HG03469 (cell line): Measurements from ENCODE around the gene ZNF48.

Experiments used
- ATAC-seq: cut with Tn5 transposase; IDR thresholded peaks from one replicate; pipeline ENCODE4 v1.9.1; 2021; ENCODE audit warnings: mild to moderate bottlenecking, moderate library complexity, moderate number of reproducible peaks; ENCODE audit not compliant: unreplicated experiment

The ZNF48 gene

DNA sequence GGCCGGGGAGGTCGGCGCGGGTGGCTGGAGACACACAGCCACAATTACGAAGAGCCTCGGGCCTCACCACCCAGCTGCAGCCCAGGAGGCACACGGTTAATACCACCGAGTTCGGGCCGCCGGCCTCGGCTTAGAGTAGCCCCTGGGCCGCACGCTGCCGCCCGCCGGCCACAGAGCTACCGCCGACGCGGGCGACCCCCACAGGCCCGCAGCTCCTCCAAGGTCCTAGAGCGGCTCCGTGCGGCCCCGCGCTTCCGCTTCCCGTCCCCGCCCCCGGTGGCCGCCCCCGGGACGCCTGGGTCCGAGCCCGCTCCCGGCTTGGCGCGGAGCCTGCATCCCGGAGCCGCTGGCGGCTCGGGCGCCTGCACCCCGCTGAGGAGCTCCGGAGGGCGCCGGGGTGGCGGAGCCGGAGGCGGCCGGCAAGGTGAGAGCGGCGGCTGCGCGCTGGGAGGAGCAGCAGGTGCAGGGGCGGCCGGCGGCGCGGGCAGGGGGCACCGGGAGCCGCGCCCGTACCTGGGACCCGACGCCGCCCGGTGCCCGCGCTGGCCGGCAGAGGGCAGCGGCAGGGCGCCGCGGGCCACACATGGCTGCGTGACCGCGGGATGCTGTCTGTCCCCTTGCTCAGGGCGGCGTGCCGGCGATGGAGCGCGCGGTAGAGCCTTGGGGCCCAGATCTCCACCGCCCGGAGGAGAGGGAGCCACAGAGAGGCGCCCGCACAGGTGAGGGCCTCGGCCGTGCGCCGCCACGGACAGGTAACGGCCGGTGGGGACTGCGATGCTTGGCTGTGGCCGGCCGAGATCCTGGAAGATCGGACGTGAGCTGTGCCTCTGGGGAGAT is at the start of gene ZNF48:
Gene ZNF48, plus strand, starts transcription at position 266 of the 837 bp plus-strand sequence. Its CDS starts 375 bp downstream, at position 641.
- ATAC-seq = peak; percentile 54

DNA sequence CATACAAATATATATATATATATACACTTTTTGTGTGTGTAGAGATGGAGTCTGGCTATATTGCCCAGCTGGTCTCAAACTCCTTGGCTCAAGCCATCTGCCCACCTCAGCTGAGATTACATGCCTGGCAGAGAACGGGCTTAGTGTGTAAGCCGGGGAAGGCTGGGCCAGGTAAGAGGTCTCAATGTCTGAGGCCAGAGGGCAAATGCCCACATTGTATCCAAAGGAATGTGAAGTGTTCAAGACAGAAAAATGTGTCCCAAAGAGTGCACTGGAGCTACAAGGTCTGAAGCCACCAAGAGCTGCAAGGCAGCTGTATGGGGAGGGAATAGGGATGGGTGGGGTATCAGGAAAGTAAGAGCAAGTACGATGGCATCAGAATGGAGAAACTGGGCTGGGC is 48.9 kb upstream of the ZNF48 start:
- no peak for ATAC-seq

DNA sequence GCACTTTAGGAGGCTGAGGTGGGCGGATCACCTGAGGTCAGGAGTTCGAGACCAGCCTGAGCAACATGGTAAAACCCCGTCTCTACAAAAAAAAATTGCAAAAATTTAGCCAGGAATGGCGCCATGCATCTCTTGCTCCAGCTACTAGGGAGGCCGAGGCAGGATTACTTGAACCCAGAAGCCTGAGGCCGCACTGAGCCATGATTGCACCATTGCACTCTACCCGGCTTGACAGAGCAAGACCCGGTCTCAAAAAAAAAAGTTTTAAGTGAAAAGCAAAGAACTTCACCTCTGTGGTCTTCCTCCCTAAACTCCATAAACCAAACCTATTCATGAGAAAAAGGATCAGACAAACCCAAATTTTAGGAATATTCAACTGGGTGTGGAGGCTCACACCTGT is 47.1 kb upstream of the ZNF48 start:
- ATAC-seq = no peak

DNA sequence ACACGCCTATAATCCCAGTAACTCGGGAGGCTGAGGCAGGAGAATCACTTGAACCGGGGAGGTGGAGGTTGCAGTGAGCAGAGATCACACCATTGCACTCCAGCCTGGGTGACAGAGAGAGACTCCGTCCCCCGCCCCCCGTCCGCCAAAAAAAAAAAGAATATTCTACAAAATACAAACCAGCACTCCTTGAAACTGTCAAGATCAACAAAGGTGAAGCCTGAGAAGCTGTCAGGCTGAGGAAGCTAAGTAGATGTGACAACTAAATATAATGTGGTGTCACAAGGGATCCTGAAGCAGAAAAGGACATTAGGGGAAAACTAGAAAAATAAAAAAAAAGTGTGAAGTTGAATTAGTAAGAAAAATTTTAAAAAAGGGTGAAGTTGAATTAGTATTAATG is 46.3 kb upstream of the ZNF48 start:
- ATAC-seq = no peak

DNA sequence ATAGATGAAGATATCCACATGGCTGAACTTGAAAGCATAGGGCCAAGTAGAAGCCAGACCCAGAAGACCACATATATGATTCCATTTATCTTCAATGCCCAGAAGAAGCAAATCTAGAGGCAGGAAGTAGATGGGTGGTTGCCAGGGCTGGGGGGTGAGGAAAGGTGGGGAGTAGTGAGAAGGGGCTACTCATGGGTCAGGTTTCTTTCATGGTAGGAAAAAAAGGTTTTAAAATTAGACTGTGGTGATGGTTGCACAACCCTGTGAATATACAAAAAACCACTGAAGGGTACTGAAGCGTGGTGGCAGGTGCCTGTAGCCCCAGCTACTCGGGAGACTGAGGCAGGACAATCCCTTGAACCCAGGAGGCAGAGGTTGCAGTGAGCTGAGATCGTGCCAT is 45.5 kb upstream of the ZNF48 start:
- ATAC-seq = no peak

DNA sequence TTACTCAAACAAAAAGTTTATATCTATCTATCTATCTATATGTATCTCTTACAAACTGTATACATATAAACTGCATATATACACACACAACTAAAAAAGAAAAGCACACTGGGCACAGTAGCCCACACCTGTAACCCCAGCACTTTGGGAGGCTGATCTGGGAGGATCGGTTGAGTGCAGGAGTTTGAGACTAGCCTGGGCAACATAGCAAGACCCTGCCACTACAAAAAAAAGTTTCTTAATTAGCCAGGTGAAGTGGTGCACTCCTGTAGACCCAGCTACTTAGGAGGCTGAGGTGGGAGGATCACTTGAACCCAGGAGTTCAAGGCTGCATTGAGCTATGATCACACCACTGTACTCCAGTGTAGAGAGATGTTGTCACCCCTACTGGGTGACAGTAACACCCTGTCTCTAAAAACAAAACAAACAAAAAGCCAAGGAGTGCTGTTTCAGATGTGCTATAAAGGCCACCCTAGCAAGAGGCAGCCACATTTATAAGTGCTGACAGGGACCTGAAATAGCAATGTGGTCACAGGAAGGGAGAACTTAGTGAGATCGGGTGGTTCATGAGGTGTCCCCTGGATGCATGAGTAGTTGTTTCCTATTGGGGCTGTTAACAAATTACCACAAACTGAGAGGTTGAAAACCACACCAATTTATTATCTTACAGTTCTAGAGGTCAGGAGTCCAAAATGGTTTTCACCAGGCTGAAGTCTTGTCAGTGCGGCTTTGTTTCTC is 44.9 kb upstream of the ZNF48 start:
- peak; percentile 39 for ATAC-seq

DNA sequence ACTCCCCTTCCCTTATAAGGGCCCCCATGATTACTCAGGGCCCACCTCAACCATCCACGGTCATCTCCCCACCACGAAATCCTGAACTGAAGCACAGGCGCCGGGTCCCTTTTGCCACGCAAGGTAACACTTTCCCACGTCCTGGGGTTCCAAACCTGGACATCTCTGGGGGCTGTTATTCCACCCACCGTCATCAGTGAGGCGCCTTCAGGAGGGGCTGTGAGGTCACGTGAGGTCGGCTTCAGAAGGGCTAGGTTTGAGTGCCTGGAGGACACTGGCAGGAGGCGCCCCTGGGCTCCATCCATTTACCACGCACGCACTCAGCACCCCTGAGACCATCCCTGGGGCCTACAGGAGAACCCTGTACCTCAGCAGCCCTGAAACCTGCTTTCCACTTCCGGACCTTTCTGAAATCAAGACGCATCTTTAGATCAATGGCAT is 44.2 kb upstream of the ZNF48 start:
- ATAC-seq = no peak

DNA sequence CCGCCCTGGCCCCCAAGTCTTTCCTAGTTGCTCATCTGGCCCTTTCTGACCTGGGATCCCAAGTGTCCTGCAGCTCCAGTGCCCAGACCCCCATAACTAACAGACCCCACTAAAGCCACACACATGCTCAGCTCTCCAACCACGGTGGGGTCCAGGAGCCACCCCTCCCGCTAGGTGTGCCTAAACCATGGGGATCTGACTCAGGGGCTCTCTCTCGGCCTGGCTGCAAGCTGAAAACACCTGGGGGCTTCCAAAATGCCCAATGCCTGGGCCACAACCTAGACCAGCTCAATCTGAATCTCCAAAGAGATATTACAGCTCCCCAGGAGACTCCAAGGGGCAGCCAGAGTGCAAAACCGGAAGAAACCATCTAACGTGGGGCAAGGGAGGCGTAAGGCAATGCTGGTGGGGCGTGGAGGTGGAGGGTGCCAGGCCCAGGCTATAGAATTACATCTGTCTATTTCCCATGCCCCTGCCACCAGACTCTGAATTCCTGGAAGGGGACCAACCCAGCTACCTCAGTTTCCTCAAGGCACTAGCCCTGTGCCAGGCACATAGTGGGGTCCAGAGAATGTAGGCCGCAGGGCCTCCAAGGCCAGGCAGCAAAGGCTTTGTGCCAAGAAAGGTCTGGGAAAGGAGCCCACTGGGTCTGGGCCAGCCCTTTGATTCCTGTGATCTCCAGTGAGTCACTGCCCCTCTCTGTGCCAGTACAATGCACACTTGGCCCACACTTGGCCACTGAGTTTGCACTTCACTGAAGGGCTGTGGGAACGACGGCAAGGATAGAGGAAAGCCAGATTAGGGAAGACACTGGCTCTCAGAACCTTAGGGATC is 43.4 kb upstream of the ZNF48 start:
- no peak for ATAC-seq

DNA sequence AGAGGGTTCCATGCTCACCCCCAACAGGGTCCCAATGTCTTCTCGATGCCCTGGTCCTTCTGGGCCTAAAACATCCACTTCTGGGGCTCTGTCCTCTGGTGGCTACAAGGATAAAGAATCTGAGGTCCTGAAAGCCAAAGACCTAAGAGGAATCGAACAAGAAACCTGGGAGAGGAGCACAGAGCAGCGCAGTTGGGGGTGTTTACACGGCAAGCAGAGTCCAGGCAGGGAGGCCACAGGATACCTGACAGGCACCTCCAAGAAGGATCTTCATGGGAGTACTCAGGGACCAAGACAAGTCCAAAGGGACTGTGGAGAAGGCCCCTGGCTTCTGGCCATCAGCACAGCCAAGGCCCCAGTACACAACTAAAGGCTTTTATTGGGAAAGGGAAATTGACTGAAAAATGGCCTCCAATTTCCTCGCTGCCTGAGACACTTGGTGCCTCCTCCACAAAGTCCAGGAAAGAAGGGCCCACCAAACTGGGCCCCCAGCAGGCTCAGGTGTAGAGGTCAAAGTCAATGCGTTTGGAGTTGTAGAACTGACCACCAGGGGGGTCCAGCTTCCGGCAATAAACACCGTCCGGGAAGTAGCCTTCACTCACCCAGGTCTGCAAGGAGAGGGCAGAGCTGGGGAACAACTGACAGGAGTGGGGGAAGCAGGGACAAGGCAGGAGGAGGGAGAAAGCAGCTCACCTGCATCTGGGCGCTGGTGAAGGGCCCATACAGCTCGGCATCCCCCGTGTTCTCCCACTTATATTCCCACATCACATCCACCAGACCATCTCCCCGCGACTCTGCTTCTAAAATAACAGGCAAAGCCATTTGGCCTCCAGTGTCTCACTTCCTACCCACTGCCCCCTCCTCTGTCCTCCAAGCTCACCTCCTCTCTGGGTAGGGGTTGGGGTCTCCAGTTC is 42.5 kb upstream of the ZNF48 start:
- ATAC-seq = no peak

DNA sequence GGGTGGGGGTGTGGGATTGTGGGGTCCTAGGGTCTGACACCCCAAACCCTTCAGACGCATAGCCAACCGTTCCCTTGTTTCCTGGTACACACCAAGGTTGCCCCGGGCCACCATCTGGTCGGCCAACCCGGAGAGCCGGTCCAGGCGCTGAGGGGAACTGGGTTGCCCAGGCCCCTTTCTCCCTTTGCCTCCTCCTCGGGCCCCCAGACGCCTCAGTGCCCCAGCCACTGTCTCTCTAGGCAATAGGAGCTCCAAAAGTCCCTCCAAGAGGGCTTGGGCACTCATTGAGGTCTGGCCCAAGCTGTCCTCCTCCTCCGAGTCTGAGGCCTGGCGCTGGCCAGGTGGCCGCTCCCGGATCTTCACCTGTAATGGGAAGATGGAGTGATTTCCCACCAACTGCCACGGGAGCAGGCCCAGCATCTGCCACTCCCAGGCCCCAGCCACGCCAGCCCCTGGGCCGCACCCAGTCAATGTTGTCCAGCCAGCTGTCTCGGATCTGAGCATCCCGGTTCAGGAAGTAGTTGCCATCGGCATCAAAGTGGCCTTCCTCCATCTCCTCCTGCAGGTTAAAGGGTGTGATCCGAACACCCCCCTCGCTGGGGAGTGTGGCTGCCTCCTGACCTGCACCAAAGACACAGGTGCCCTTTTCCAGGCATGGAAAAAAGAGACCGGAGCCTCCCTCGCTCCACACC is 41.6 kb upstream of the ZNF48 start:
- no peak for ATAC-seq

DNA sequence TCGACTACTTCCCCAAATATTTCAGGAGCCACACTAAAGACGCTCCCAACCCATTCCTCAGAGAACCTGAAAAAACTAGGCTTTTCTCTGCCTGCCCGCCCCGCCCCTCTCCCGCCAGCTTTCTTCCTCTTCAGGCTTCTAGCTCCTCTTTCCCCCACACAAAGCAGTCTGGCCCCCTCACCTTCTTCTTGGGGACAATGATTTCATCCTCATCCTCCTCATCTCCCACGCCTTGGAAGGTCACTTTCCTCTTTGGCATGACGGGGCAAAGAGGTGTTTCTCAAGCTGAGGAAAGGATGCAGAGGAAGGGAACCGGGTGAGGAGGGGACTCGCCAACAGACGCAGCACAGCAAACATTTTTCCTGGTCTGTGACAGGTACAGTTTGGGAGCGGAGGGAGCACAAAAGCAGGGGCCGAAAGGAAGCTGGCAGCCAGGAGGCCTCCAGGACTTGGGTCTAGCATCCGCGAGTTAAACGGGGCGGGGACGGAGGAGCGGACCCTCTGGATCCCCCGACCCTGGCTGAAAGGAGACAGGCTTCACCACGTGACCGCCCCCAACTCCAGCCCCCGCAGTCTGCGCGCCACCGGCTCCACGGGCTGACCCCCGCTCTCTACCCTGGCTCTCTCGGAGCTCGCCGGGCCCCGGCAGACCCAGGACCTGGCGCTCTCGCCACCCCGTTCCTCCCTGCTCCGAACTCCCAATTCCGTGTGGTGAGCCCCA is 40.6 kb upstream of the ZNF48 start:
- ATAC-seq = no peak

DNA sequence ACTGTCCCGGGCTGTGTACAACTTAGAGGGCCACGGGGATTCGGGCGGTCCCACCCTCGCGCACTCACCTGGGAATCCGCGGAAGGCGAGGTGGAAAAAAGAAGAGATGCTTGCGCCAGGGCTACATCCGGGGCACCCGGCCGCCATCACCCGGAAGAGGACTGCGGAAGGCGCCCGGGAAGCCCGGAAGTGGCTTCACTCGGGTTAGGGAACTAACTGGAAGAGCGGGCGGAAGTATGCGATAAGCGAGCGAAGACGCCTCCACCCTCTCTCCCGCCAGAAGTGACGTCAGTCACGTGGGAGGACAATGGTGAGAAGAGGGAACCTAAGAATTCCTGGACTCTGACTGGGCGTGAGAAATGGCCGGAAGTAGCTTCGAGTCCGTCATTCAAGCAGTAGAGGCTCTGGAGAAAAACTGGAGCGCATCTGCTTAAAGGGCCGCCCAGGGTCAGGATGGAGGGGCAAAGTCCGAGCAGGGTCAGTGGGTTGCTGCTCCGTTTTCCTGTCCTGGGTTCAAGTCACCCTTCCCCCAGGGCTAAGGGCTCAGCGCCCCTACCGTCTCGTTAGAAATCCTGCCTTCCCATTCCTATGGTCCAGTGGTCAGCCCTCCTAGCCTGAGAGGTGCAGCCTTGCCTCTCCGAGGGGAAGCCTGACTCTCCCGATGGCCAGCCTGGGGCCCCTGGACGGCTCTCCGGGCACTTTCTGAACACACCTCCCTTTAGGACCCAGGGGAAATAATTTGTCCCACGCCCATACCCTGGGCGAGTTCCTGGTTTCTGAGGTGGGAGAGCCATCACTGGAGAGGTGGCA is 39.9 kb upstream of the ZNF48 start, which contains the start of gene CD2BP2:
Gene CD2BP2, minus strand, starts transcription at position 165 of the 810 bp plus-strand sequence. CDS start 627 bp downstream, outside the sequence.
- ATAC-seq = no peak

DNA sequence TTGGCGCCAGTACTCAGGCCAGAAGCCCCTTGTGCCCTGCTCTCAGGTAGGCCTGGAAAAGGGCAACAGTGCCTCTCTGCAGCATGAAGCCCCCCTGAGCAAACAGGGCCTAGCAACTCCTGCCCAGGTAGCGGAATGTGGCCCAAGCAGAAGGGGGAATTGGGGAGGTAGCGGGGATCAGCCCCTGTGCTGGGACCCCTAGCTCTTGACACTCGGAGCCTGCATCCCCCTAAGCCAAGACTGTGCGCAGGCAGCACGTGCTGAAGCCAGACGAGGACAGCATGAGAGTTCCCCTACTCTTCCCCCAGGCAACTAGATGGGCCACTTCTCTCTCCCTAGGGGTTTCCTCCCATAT is 39.3 kb upstream of the ZNF48 start:
- no peak for ATAC-seq

DNA sequence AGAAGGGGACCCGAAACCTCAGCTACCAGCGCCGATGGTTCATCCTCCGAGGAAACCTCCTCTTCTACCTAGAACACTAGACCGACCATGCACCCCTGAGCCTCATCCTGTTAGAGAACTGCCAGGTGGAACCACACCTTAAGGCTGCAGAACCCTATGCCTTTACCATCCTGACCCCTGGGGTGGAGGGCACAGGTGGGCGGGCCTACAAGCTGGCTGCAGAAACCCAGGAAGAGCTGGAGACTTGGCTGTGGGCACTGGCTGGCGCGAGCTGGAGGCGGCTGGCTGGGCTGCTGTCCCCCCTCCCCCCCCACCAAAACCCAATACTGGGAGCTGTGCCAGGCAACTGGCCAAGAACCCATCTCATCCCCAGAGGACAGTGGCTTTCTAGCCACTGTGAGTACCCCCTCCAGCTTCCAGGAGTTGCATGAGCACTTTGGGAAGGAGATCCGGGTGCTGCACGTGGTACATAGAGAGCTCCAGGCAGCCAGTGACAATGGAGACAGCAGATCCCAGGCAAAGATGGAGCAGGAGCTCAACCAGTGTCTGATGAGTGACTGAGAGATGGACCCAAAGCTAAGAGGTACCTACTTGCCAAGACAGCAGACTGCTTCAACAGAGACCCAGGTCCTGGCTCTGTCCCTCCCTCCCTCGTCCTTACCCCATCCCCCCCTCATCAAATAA is 38.7 kb upstream of the ZNF48 start:
- no peak for ATAC-seq

DNA sequence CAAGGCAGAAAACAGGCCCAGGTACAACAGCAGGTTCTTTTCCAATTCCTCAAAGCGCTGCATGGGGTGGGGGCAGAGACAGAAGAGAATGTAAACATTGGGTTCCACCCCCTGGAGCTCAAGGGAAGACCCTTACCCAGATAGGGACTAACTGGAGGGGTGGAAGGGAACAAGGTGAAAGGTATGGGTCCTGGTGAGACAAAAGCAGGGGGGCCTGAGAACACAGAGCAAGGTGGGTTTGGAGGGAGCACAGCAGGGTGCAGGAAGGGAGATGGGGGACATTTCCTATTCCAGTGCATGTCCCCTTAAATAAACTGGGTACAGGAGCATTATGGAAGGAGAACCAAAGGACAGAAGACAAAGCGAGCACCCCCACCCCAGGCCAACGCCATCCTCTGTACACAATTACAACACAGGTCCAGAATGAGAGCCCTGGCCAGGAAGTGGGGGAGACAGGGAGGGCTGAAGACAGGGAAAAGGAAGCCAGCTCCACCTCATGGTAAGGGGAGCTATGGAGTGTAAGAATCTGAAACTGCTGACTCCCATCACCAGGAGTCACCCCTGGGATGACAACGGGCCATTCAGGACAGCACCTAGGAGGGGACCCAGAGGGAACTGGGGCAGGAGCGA is 38.0 kb upstream of the ZNF48 start:
- ATAC-seq = no peak

DNA sequence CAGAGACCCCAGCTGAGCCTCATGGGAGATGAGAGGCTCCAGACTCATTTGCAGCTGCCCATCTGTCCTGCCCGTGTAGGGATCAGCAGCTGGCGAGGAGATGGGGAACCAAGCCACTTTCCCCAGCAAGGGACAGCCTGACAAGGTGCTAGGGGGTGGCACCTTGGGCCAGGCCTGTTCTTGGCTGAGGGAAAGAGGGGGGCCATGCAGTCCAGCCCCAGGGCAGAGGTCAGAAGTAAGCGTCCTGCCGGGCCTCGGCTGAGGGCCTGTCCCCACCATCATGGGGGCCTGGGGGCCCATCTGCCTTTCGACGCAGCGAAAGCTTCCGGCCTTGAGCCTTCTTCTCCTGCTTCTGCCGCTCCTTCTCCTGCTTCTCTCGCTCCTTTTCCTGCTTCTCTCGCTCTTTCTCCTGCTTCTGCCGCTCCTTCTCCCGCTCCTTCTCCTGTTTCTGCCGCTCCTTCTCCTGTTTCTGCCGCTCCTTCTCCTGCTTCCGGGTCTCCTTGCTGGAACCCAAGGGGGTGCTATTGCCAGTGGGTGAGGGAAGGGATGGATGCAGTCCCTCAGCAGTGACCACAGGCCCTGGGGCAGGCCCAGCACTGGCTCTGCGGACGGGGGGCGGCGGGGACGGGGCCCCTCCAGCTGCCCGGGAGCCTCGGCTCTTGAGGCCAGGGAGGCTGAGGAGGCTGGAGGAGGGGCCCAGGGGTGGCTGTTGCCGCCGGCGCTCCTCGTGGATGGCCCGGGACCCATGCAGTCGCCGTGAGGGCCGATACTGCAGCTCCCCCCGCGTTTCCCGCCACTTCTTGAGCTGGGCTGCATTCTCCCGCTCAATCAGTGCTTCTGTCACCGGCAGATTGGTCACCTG is 37.3 kb upstream of the ZNF48 start:
- no peak for ATAC-seq
